Kidney (tissue), 14 donors: Measurements from ENCODE around the gene SLC6A19. TPM values are rescaled to one million over a fixed set of nuclear protein-coding genes. Genes with fewer than 3 reads are reported as not detected.

Source experiments
- DNase-seq, 5 donors: peaks; one replicate each; pipeline ENCODE4 v3.0.0-alpha.2; 2013 to 2020
- FAIRE-seq: peaks from 2 replicates; lab custom pipeline; 2012; peaks lifted over from hg19 to GRCh38; lab: Jason Lieb, UNC
- H3K27ac ChIP-seq, 2 donors: one replicate each; pipeline ENCODE4 v1.7.0; 2013; ENCODE audit warnings: low read depth in 2 of 2, low read length in 2 of 2, inconsistent platforms in 1 of 2
- H3K27me3 ChIP-seq: one replicate; pipeline ENCODE4 v1.7.1; 2013; ENCODE audit warnings: low read length, inconsistent platforms; ENCODE audit not compliant: control insufficient read depth, insufficient read depth
- H3K36me3 ChIP-seq, 3 donors: one replicate each; pipeline versions ENCODE4 v1.7.0 to v1.7.1; 2013; ENCODE audit warnings: low read length in 3 of 3, control low read depth in 1 of 3, inconsistent platforms in 1 of 3; ENCODE audit not compliant: insufficient read depth in 3 of 3, control insufficient read depth in 2 of 3
- H3K4me1 ChIP-seq, 3 donors: one replicate each; pipeline versions ENCODE4 v1.7.0 to v1.7.1; 2013; ENCODE audit warnings: low read length in 3 of 3, inconsistent platforms in 1 of 3, low read depth in 1 of 3; ENCODE audit not compliant: control insufficient read depth in 2 of 3, insufficient read depth in 2 of 3
- H3K4me3 ChIP-seq, 3 donors: one replicate each; pipeline versions ENCODE4 v1.7.0 to v1.8.1; 2013; ENCODE audit warnings: low read length in 3 of 3, control low read depth in 1 of 3, inconsistent platforms in 1 of 3
- H3K9ac ChIP-seq, 3 donors: one replicate each; pipeline versions ENCODE4 v1.7.0 to v1.7.1; 2013; ENCODE audit warnings: low read length in 3 of 3, control low read depth in 1 of 3, inconsistent platforms in 1 of 3
- H3K9me3 ChIP-seq, 3 donors: one replicate each; pipeline versions ENCODE4 v1.7.0 to v1.7.1; 2013; ENCODE audit warnings: low read length in 3 of 3, control low read depth in 1 of 3, inconsistent platforms in 1 of 3; ENCODE audit not compliant: control insufficient read depth in 2 of 3, insufficient read depth in 1 of 3
- CTCF ChIP-seq: IDR thresholded peaks from 3 replicates; pipeline ENCODE4 v1.5.1; 2012; ENCODE audit warnings: mild to moderate bottlenecking, moderate library complexity, borderline replicate concordance; ENCODE audit not compliant: insufficient read depth; ENCODE audit errors: extremely low read depth
- intact Hi-C: fragments of 100-400 bp; cut with DNase I; formaldehyde crosslinking; loops from one replicate; pipeline ENCODE4 v1.11.1; 2022
- polyA plus RNA-seq: library from polyadenylated mRNA; stranded (reverse); fragments of 350-450 nt; fragmentation: Illumina TruSeq; extraction: RNeasy Lipid Tissue Mini Kit (QIAGEN cat#74804); gene quantifications from one replicate; pipeline ENCODE4 v1.2.3, GENCODE V29; 2014; ENCODE audit warnings: low read depth, low replicate concordance; ENCODE audit not compliant: insufficient read depth
- total RNA-seq: library from RNA; stranded (reverse); fragmentation: NEBNext Ultra II Directional; extraction: Animal tissue kit (Norgen Biotek cat#: 25700); gene quantifications from one replicate; pipeline ENCODE4 v1.2.1, GENCODE V29; 2021
- donor health status: control.
- donor health status: control.
- donor health status: control.
- donor health status: control.
- donor health status: control.
- donor health status: DM: yes; HTN: yes; CAD: no.
- donor health status: Normal renal cell carcinoma (clear cell type).

SLC6A19 gene
- total and polyA plus RNA-seq, 2 donors from 2014 or later, result 2.2 to 69.3 TPM

GRCh38 chr5:1220351-1220750, 19.0 kb downstream of the SLC6A19 start:
- Histone ChIP-seq H3K27me3 (no peaks in the 10 kb centered on the region), H3K9me3 (peaks cover 0 to 2% (median 0%) of the 10 kb centered on the region in 3 donors), H3K27ac (no peak overlapping the region), H3K9ac (no peak overlapping the region), H3K4me1 (peaks cover 0 to 14% (median 9%) of the 10 kb centered on the region in 3 donors), H3K4me3 (no peak overlapping the region), H3K36me3 (peaks cover 0 to 10% (median 7%) of the 10 kb centered on the region in 3 donors)
- TF ChIP-seq CTCF, result no peak
- intact Hi-C loops, result no loop called here
- peak in 1 of 5 donors; percentile 37 for DNase-seq
- no peak for FAIRE-seq

- intact Hi-C loops, result no loop called here
- Histone ChIP-seq H3K27ac (no peak overlapping the region), H3K27me3 (no peaks in the 10 kb centered on the region), H3K36me3 (peaks cover 0 to 10% (median 7%) of the 10 kb centered on the region in 3 donors), H3K9me3 (peaks cover 0 to 2% (median 0%) of the 10 kb centered on the region in 3 donors), H3K4me3 (no peak overlapping the region), H3K9ac (no peak overlapping the region), H3K4me1 (peaks cover 0 to 14% (median 9%) of the 10 kb centered on the region in 3 donors)
- DNase-seq, result peak in 1 of 5 donors; percentile 55
- no peak for FAIRE-seq
- no peak for TF ChIP-seq CTCF
These were observed 19.4 kb downstream of the SLC6A19 start for GRCh38 chr5:1220831-1221230.

- Histone ChIP-seq H3K4me1 (peaks cover 0 to 14% (median 9%) of the 10 kb centered on the region in 3 donors), H3K9ac (no peak overlapping the region), H3K4me3 (no peak overlapping the region), H3K9me3 (peaks cover 0 to 2% (median 0%) of the 10 kb centered on the region in 3 donors), H3K36me3 (peaks cover 0 to 7% (median 6%) of the 10 kb centered on the region in 3 donors), H3K27me3 (no peaks in the 10 kb centered on the region), H3K27ac (no peak overlapping the region)
- DNase-seq, result peak in 1 of 5 donors; percentile 58
- intact Hi-C loops, result no loop called here
- no peak for FAIRE-seq
- no peak for TF ChIP-seq CTCF
These were observed 20.3 kb downstream of the SLC6A19 start for GRCh38 chr5:1221721-1222120.

GRCh38 chr5:1222147-1222546, 20.8 kb downstream of the SLC6A19 start:
- peaks cover 0 to 2% (median 0%) of the 10 kb centered on the region in 3 donors for H3K9me3 ChIP-seq
- peak overlapping the region in 1 of 3 donors; percentile 19 for H3K4me3 ChIP-seq
- TF ChIP-seq CTCF, result no peak
- intact Hi-C loops, result no loop called here
- H3K27me3 ChIP-seq, result no peaks in the 10 kb centered on the region
- H3K36me3 ChIP-seq, result peaks cover 0 to 6% (median 6%) of the 10 kb centered on the region in 3 donors
- H3K27ac ChIP-seq, result no peak overlapping the region
- DNase-seq (no peak), FAIRE-seq (no peak)
- peaks cover 0 to 14% (median 9%) of the 10 kb centered on the region in 3 donors for H3K4me1 ChIP-seq
- no peak overlapping the region for H3K9ac ChIP-seq
